Activated CD8-positive, alpha-beta memory T cell treated with anti-CD3 and anti-CD28 coated beads for 1 hour (primary cell): ENCODE measurements around the gene ATP11A.

Experiments
- DNase-seq, 2 donors: peaks; one replicate each; pipeline ENCODE4 v3.0.0-alpha.2; 2020; ENCODE audit warnings: low read depth in 1 of 2; ENCODE audit errors: extremely low read depth in 1 of 2

ATP11A gene

GRCh38 chr13:112689303-112690245, at the start of gene ATP11A:
Gene ATP11A, plus strand, starts transcription at chr13:112690038. Its CDS starts 379 bp downstream, at chr13:112690417.
- peak; percentile 25 to 61 for DNase-seq

GRCh38 chr13:112641456-112642089, 48.3 kb upstream of the ATP11A start:
- DNase-seq = no peak

GRCh38 chr13:112642090-112642460, 47.8 kb upstream of the ATP11A start:
- DNase-seq = no peak

- no peak for DNase-seq
Measured at GRCh38 chr13:112643759-112644459, 45.9 kb upstream of the ATP11A start.

- no peak for DNase-seq
Measured at GRCh38 chr13:112645327-112645914, 44.4 kb upstream of the ATP11A start.

GRCh38 chr13:112647256-112647655, 42.6 kb upstream of the ATP11A start:
- no peak for DNase-seq

GRCh38 chr13:112648101-112648500, 41.7 kb upstream of the ATP11A start:
- DNase-seq = no peak

GRCh38 chr13:112648966-112649690, 40.7 kb upstream of the ATP11A start:
- no peak for DNase-seq

- no peak for DNase-seq
Measured at GRCh38 chr13:112651311-112651710, 38.5 kb upstream of the ATP11A start.

GRCh38 chr13:112651750-112652511, 37.9 kb upstream of the ATP11A start:
- no peak for DNase-seq

GRCh38 chr13:112652512-112653070, 37.2 kb upstream of the ATP11A start:
- DNase-seq = no peak

GRCh38 chr13:112653071-112653470, 36.8 kb upstream of the ATP11A start:
- no peak for DNase-seq

- DNase-seq = no peak
Measured at GRCh38 chr13:112655913-112656312, 33.9 kb upstream of the ATP11A start.

- DNase-seq = no peak
Measured at GRCh38 chr13:112657850-112658445, 31.9 kb upstream of the ATP11A start.

GRCh38 chr13:112658808-112659207, 31.0 kb upstream of the ATP11A start:
- no peak for DNase-seq

- no peak for DNase-seq
Measured at GRCh38 chr13:112661291-112661690, 28.5 kb upstream of the ATP11A start.

GRCh38 chr13:112664501-112665203, 25.2 kb upstream of the ATP11A start:
- DNase-seq = no peak

GRCh38 chr13:112668924-112669323, 20.9 kb upstream of the ATP11A start:
- no peak for DNase-seq
